Activated naive CD4-positive, alpha-beta T cell treated with anti-CD3 and anti-CD28 coated beads, Interleukin-2, amount 50 U/mL, for 16 hours (primary cell): Measurements from ENCODE around the gene SRSF7.
A peak's percentile ranks its signal among the peaks of the same experiment; 100 is the strongest.
"Not testable (repeated sequence)": the region's sequence is repeated elsewhere in the genome, so short reads cannot be mapped to it uniquely, and the experiment has no call there.

Experiments
- DNase-seq: peaks from one replicate; pipeline ENCODE4 v3.0.0-alpha.2; 2020

The SRSF7 gene

GRCh38 chr2:38731090-38731489 lies 20.1 kb downstream of the SRSF7 start:
- no peak for DNase-seq

GRCh38 chr2:38728694-38729093 lies 22.5 kb downstream of the SRSF7 start:
- DNase-seq = no peak

GRCh38 chr2:38727661-38728060 lies 23.5 kb downstream of the SRSF7 start:
- no peak for DNase-seq

GRCh38 chr2:38723173-38723572 lies 28.0 kb downstream of the SRSF7 start:
- DNase-seq = peak; percentile 28

GRCh38 chr2:38722271-38723061 lies 28.7 kb downstream of the SRSF7 start:
- peak; percentile 59 for DNase-seq

- DNase-seq = no peak
These were observed 30.4 kb downstream of the SRSF7 start for GRCh38 chr2:38720613-38721241.

GRCh38 chr2:38719706-38720105 lies 31.5 kb downstream of the SRSF7 start:
- DNase-seq = no peak

GRCh38 chr2:38718601-38719000 lies 32.6 kb downstream of the SRSF7 start:
- DNase-seq = no peak

- no peak for DNase-seq
These were observed 35.0 kb downstream of the SRSF7 start for GRCh38 chr2:38716185-38716584.

GRCh38 chr2:38714941-38715340 lies 36.2 kb downstream of the SRSF7 start:
- DNase-seq = not testable (repeated sequence)

GRCh38 chr2:38713338-38713737 lies 37.8 kb downstream of the SRSF7 start:
- DNase-seq = no peak

GRCh38 chr2:38712871-38713270 lies 38.3 kb downstream of the SRSF7 start:
- no peak for DNase-seq

GRCh38 chr2:38712413-38712812 lies 38.7 kb downstream of the SRSF7 start:
- DNase-seq = no peak

GRCh38 chr2:38711558-38711957 lies 39.6 kb downstream of the SRSF7 start:
- DNase-seq = no peak

GRCh38 chr2:38709567-38710194 lies 41.5 kb downstream of the SRSF7 start:
- DNase-seq = peak; percentile 49

- no peak for DNase-seq
These were observed 42.1 kb downstream of the SRSF7 start for GRCh38 chr2:38708900-38709566.

- DNase-seq = not testable (repeated sequence)
These were observed 42.7 kb downstream of the SRSF7 start for GRCh38 chr2:38708491-38708890.

- no peak for DNase-seq
These were observed 44.3 kb downstream of the SRSF7 start for GRCh38 chr2:38706846-38707345.

GRCh38 chr2:38704664-38705063 lies 46.5 kb downstream of the SRSF7 start:
- DNase-seq = no peak

- DNase-seq = not testable (repeated sequence)
These were observed 47.8 kb downstream of the SRSF7 start for GRCh38 chr2:38703336-38703735.

- no peak for DNase-seq
These were observed 48.7 kb downstream of the SRSF7 start for GRCh38 chr2:38702413-38702812.

- DNase-seq = no peak
These were observed 49.6 kb downstream of the SRSF7 start for GRCh38 chr2:38701542-38701941.

- no peak for DNase-seq
These were observed 50.2 kb downstream of the SRSF7 start for GRCh38 chr2:38700881-38701458.
